ENCODE measurements around the gene TUBA3D. TPM values are rescaled to one million over a fixed set of nuclear protein-coding genes. Genes with fewer than 3 reads are reported as not detected.

TUBA3D gene
- total RNA-seq (2021) = 0.18 TPM in 1 of 2 replicates, not detected in the other
- long read RNA-seq, partial matches to known transcripts = 0 of 3 reads
- long read RNA-seq, other reads (novel, unspliced or antisense) = 1 of 3 reads

DNA sequence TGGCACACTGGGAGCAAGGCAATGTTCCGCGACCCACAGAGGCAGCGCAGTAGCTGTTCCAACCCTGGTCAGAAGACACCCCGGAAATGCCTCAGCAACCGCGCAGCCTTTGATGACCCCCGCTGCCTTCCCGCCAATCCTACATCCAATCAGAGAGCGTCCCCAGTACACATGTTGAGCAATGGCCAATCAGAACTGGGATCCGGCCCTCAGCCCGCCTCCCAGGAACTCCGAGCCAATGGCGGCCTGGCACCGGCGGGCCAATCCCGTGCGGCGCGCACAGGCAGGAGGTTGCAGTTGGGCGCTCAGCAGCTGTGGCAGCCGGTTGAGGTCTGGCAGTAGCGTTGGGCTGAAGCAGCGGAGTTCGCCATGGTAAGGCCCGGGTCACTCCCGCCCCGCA lies at the start of gene TUBA3D:
TSS of gene TUBA3D (plus strand) at position 289 of the 400 bp plus-strand sequence. CDS start at position 370, 81 bp downstream.
- no peak within 1 kb of the TSS for H2BK20ac ChIP-seq (ENCODE audit: low read depth, low read length, poor library complexity, severe bottlenecking)
- H3K27me3 ChIP-seq (ENCODE audit: insufficient read depth, low read length) = no peaks in the 10 kb centered on the region
- no peak within 1 kb of the TSS for H3K27ac Mint-ChIP-seq
- H3K36me3 Mint-ChIP-seq (ENCODE audit: insufficient read depth in 1 of 3, low read depth in 3 of 3) = peaks cover 0 to 8% (median 0%) of the 10 kb centered on the region in 3 experiments; a peak in 1 of 7 replicates
- no peak within 1 kb of the TSS for H4K91ac ChIP-seq (ENCODE audit: insufficient read length, low read depth, low read length)
- no peak within 1 kb of the TSS for H3K23ac ChIP-seq (ENCODE audit: insufficient read length, low read depth, low read length)
- no peak within 1 kb of the TSS for H3K4me3 Mint-ChIP-seq
- no peak within 1 kb of the TSS for H2AK5ac ChIP-seq (ENCODE audit: insufficient read length, low read length)
- no peak within 1 kb of the TSS for H2AFZ ChIP-seq (ENCODE audit: low read length)
- no CpG with 5 or more reads among the region's 27 CpGs for WGBS (ENCODE audit: extremely low coverage, insufficient read length, low lambda C conversion rate)
- H3K27me3 Mint-ChIP-seq (ENCODE audit: low read depth) = peaks cover 2% of the 10 kb centered on the region; the same call in 1 of the 2 replicates
- no peak within 1 kb of the TSS for H3K4me2 ChIP-seq (ENCODE audit: insufficient read depth, insufficient read length, low read length)
- H2BK12ac ChIP-seq (ENCODE audit: insufficient read length, low read depth, low read length) = no peak within 1 kb of the TSS
- H2BK15ac ChIP-seq (ENCODE audit: low read depth, low read length) = no peak within 1 kb of the TSS
- no peaks in the 10 kb centered on the region for H3K4me1 Mint-ChIP-seq
- H3K14ac ChIP-seq (ENCODE audit: insufficient read depth, low read length) = no peak within 1 kb of the TSS
- TF ChIP-seq, protein P1, sequence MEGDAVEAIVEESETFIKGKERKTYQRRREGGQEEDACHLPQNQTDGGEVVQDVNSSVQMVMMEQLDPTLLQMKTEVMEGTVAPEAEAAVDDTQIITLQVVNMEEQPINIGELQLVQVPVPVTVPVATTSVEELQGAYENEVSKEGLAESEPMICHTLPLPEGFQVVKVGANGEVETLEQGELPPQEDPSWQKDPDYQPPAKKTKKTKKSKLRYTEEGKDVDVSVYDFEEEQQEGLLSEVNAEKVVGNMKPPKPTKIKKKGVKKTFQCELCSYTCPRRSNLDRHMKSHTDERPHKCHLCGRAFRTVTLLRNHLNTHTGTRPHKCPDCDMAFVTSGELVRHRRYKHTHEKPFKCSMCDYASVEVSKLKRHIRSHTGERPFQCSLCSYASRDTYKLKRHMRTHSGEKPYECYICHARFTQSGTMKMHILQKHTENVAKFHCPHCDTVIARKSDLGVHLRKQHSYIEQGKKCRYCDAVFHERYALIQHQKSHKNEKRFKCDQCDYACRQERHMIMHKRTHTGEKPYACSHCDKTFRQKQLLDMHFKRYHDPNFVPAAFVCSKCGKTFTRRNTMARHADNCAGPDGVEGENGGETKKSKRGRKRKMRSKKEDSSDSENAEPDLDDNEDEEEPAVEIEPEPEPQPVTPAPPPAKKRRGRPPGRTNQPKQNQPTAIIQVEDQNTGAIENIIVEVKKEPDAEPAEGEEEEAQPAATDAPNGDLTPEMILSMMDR (conservative IDR thresholded peaks at IDR 0.05) = no peak
- H2BK120ac ChIP-seq (ENCODE audit: low read depth, low read length, poor library complexity, severe bottlenecking) = no peak within 1 kb of the TSS
- no peaks in the 10 kb centered on the region for H4K20me1 ChIP-seq (ENCODE audit: control insufficient read depth, insufficient read depth, insufficient read length)
- no peak within 1 kb of the TSS for H4K5ac ChIP-seq (ENCODE audit: insufficient read length, low read depth, low read length)
- no peaks in the 10 kb centered on the region for H3K9me3 Mint-ChIP-seq
- H3K23me2 ChIP-seq (ENCODE audit: insufficient read length, low read depth, low read length, poor library complexity, severe bottlenecking) = no peaks in the 10 kb centered on the region
- no peak within 1 kb of the TSS for H3K56ac ChIP-seq (ENCODE audit: insufficient read length, low read depth, low read length)
- H3K9ac ChIP-seq (ENCODE audit: extremely low read depth, insufficient read length, low read length) = no peak within 1 kb of the TSS
- no peaks in the 10 kb centered on the region for H3K79me1 ChIP-seq (ENCODE audit: insufficient read depth, low read depth, low read length, poor library complexity, severe bottlenecking)
- no peak within 1 kb of the TSS for H2BK5ac ChIP-seq (ENCODE audit: insufficient read length, low read length)
- no peak within 1 kb of the TSS for H4K8ac ChIP-seq (replicated peaks; ENCODE audit: insufficient read length, low read depth, low read length)
- H3K79me2 ChIP-seq (ENCODE audit: insufficient read depth, low read length) = no peaks in the 10 kb centered on the region
- no peak within 1 kb of the TSS for H3K18ac ChIP-seq (ENCODE audit: insufficient read length, low read depth, low read length)
- no peaks in the 10 kb centered on the region for H3K4me1 ChIP-seq (ENCODE audit: insufficient read depth, low read length)
- H3K27ac ChIP-seq (ENCODE audit: insufficient read length, low read depth, low read length) = no peak within 1 kb of the TSS
- H3K4ac ChIP-seq (ENCODE audit: low read depth, low read length) = no peak within 1 kb of the TSS
- no peaks in the 10 kb centered on the region for H3K9me3 ChIP-seq (ENCODE audit: control insufficient read depth, low read depth, low read length)
- H3T11ph ChIP-seq (ENCODE audit: low read length) = no peak within 1 kb of the TSS
- peak; percentile 41 for DNase-seq
